Neural cell (in vitro differentiated cells): ENCODE data around the gene ART1. TPM values are rescaled to one million over a fixed set of nuclear protein-coding genes. Genes with fewer than 3 reads are reported as not detected.

Experiments
- H2AFZ ChIP-seq: fragments of 200-600, 300-800 bp; sonication (generic), shearing (Covaris generic); 2 replicates; pipeline ENCODE4 v1.6.0; 2014; ENCODE audit warnings: low read depth, mild to moderate bottlenecking, antibody characterized with exemption, low read length, moderate library complexity
- H3F3A ChIP-seq: fragments of 200-600 bp; shearing (Covaris generic); 2 replicates; pipeline ENCODE4 v1.6.1; 2016; ENCODE audit warnings: mild to moderate bottlenecking, moderate library complexity, mixed read lengths, antibody characterized with exemption, low read length; ENCODE audit not compliant: insufficient read depth, poor library complexity, severe bottlenecking
- H3K27ac ChIP-seq: fragments of 200-600, 300-800 bp; sonication (generic), shearing (Covaris generic); 2 replicates; pipeline ENCODE4 v1.5.1; 2014; ENCODE audit warnings: mild to moderate bottlenecking, low read length, moderate library complexity
- H3K27me3 ChIP-seq: fragments of 300-800, 200-600 bp; sonication (generic), shearing (Covaris generic); 2 replicates; pipeline ENCODE4 v1.6.0; 2014; ENCODE audit warnings: mild to moderate bottlenecking, low read depth, low read length, moderate library complexity; ENCODE audit not compliant: insufficient read depth
- H3K36me3 ChIP-seq: fragments of 300-800, 200-600 bp; sonication (generic), shearing (Covaris generic); 2 replicates; pipeline ENCODE4 v1.5.1; 2014; ENCODE audit warnings: mild to moderate bottlenecking, antibody characterized with exemption, low read length, moderate library complexity; ENCODE audit not compliant: insufficient read depth
- H3K4me2 ChIP-seq: fragments of 300-800, 200-600 bp; sonication (generic), shearing (Covaris generic); 2 replicates; pipeline ENCODE4 v1.6.0; 2014; ENCODE audit warnings: mild to moderate bottlenecking, low read length
- H3K4me3 ChIP-seq: fragments of 300-800, 200-600 bp; sonication (generic), shearing (Covaris generic); 2 replicates; pipeline ENCODE4 v1.5.1; 2014; ENCODE audit warnings: mild to moderate bottlenecking, low read length, moderate library complexity
- H3K79me2 ChIP-seq: fragments of 200-600 bp; shearing (Covaris generic); replicated peaks from 2 replicates; pipeline ENCODE4 v1.6.0; 2014; ENCODE audit warnings: mild to moderate bottlenecking, low read length, moderate library complexity; ENCODE audit not compliant: insufficient read depth
- H3K9ac ChIP-seq: fragments of 300-800, 200-600 bp; sonication (generic), shearing (Covaris generic); 2 replicates; pipeline ENCODE4 v1.6.1; 2016; ENCODE audit warnings: mild to moderate bottlenecking, low read length, mixed read lengths
- H3K9me2 ChIP-seq: fragments of 200-600 bp; shearing (Covaris generic); 2 replicates; pipeline ENCODE4 v1.6.1; 2016; ENCODE audit warnings: mild to moderate bottlenecking, low read length, mixed read lengths; ENCODE audit not compliant: insufficient read depth
- H3K9me3 ChIP-seq: fragments of 200-600, 300-800 bp; sonication (generic), shearing (Covaris generic); 2 replicates; pipeline ENCODE4 v1.6.1; 2016; ENCODE audit warnings: mild to moderate bottlenecking, mixed run types, low read length, moderate library complexity, mixed read lengths
- H4K20me1 ChIP-seq: fragments of 200-600 bp; shearing (Covaris generic); 2 replicates; pipeline ENCODE4 v1.6.1; 2016; ENCODE audit warnings: mild to moderate bottlenecking, mixed run types; ENCODE audit not compliant: insufficient read depth
- EP300 ChIP-seq: fragments of 450-650 bp; conservative IDR thresholded peaks from 2 replicates; pipeline ENCODE4 v1.6.1; 2014; ENCODE audit warnings: antibody characterized with exemption, mild to moderate bottlenecking, moderate library complexity; ENCODE audit not compliant: poor library complexity, severe bottlenecking
- EZH2 ChIP-seq: fragments of 200-600, 300-800 bp; shearing (Covaris generic), sonication (generic); IDR thresholded peaks from 2 replicates; pipeline ENCODE4 v1.6.1; 2014; ENCODE audit warnings: antibody characterized with exemption, low read length, borderline replicate concordance, mild to moderate bottlenecking; ENCODE audit not compliant: insufficient read depth, poor library complexity, severe bottlenecking
- MXI1 ChIP-seq: fragments of 450-650 bp; conservative IDR thresholded peaks from 2 replicates; pipeline ENCODE4 v1.6.1; 2014; ENCODE audit warnings: antibody characterized with exemption, mild to moderate bottlenecking; ENCODE audit not compliant: poor library complexity, severe bottlenecking
- POLR2AphosphoS5 ChIP-seq: IDR thresholded peaks from 2 replicates; pipeline ENCODE4 v1.6.1; 2012
- RAD21 ChIP-seq: fragments of 450-650 bp; conservative IDR thresholded peaks from 2 replicates; pipeline ENCODE4 v1.6.1; 2014; ENCODE audit warnings: antibody characterized with exemption, mild to moderate bottlenecking, moderate library complexity
- SMC3 ChIP-seq: fragments of 450-650 bp; conservative IDR thresholded peaks from 2 replicates; pipeline ENCODE4 v1.6.1; 2014; ENCODE audit warnings: antibody characterized with exemption, mild to moderate bottlenecking, moderate library complexity; ENCODE audit not compliant: poor library complexity
- TAF1 ChIP-seq: IDR thresholded peaks from 2 replicates; pipeline ENCODE4 v1.6.1; 2012; ENCODE audit warnings: low read depth
- polyA plus RNA-seq: library from polyadenylated mRNA; depleted of rRNA; stranded (reverse); fragments of >200 nt; gene quantifications from 2 replicates; pipeline ENCODE4 v1.2.3, GENCODE V29; 2014
- TF ChIP-seq, protein P1 (sequence below): fragments of 450-650 bp; IDR thresholded peaks from 2 replicates; pipeline ENCODE4 v1.5.1; 2014; ENCODE audit warnings: antibody characterized with exemption, mild to moderate bottlenecking, moderate library complexity; ENCODE audit not compliant: poor library complexity, severe bottlenecking
- TF ChIP-seq, protein P2 (sequence below): IDR thresholded peaks from 2 replicates; pipeline ENCODE4 v1.6.1; 2012; ENCODE audit warnings: borderline replicate concordance

ART1 gene
- polyA plus RNA-seq, 1 donor from 2014 or later = not detected

DNA sequence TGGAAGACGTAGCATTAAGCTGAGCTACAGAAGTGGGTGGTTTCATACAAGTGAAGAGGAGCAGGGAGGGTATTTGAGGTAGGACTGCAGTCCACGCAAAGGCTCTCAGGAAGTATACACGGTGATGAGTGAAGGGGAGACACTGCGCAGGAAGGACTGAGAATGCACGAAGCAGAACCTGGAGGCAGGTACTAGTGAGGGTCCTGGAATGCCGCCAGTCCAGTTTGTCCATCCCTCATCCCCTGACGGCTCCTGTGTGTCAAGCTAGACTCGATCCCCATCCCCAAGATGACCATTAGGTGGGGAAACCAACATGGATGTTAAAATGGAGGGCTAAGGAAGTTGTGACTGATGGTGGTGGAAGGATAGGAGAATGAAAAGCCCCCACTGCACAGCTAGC is 26.9 kb upstream of the ART1 start:
- no peak overlapping the region for H3K27ac ChIP-seq
- no peak overlapping the region for H3K4me3 ChIP-seq
- H3K9ac ChIP-seq = no peak overlapping the region
- no peak overlapping the region for H2AFZ ChIP-seq
- H3K79me2 ChIP-seq = no peaks in the 10 kb centered on the region
- no peaks in the 10 kb centered on the region for H3K27me3 ChIP-seq
- no peaks in the 10 kb centered on the region for H4K20me1 ChIP-seq
- H3K9me3 ChIP-seq = no peaks in the 10 kb centered on the region
- H3K4me2 ChIP-seq = no peak overlapping the region
- no peaks in the 10 kb centered on the region for H3F3A ChIP-seq
- no peaks in the 10 kb centered on the region for H3K9me2 ChIP-seq
- no peaks in the 10 kb centered on the region for H3K36me3 ChIP-seq
- no peak for TF ChIP-seq MXI1
- no peak for TF ChIP-seq EP300
- no peak for TF ChIP-seq SMC3
- TF ChIP-seq RAD21 = no peak
- no peak for TF ChIP-seq POLR2AphosphoS5
- TF ChIP-seq, protein P1, sequence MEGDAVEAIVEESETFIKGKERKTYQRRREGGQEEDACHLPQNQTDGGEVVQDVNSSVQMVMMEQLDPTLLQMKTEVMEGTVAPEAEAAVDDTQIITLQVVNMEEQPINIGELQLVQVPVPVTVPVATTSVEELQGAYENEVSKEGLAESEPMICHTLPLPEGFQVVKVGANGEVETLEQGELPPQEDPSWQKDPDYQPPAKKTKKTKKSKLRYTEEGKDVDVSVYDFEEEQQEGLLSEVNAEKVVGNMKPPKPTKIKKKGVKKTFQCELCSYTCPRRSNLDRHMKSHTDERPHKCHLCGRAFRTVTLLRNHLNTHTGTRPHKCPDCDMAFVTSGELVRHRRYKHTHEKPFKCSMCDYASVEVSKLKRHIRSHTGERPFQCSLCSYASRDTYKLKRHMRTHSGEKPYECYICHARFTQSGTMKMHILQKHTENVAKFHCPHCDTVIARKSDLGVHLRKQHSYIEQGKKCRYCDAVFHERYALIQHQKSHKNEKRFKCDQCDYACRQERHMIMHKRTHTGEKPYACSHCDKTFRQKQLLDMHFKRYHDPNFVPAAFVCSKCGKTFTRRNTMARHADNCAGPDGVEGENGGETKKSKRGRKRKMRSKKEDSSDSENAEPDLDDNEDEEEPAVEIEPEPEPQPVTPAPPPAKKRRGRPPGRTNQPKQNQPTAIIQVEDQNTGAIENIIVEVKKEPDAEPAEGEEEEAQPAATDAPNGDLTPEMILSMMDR = no peak
- TF ChIP-seq, protein P2, sequence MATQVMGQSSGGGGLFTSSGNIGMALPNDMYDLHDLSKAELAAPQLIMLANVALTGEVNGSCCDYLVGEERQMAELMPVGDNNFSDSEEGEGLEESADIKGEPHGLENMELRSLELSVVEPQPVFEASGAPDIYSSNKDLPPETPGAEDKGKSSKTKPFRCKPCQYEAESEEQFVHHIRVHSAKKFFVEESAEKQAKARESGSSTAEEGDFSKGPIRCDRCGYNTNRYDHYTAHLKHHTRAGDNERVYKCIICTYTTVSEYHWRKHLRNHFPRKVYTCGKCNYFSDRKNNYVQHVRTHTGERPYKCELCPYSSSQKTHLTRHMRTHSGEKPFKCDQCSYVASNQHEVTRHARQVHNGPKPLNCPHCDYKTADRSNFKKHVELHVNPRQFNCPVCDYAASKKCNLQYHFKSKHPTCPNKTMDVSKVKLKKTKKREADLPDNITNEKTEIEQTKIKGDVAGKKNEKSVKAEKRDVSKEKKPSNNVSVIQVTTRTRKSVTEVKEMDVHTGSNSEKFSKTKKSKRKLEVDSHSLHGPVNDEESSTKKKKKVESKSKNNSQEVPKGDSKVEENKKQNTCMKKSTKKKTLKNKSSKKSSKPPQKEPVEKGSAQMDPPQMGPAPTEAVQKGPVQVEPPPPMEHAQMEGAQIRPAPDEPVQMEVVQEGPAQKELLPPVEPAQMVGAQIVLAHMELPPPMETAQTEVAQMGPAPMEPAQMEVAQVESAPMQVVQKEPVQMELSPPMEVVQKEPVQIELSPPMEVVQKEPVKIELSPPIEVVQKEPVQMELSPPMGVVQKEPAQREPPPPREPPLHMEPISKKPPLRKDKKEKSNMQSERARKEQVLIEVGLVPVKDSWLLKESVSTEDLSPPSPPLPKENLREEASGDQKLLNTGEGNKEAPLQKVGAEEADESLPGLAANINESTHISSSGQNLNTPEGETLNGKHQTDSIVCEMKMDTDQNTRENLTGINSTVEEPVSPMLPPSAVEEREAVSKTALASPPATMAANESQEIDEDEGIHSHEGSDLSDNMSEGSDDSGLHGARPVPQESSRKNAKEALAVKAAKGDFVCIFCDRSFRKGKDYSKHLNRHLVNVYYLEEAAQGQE = no peak
- no peak for TF ChIP-seq TAF1
- no peak for TF ChIP-seq EZH2

DNA sequence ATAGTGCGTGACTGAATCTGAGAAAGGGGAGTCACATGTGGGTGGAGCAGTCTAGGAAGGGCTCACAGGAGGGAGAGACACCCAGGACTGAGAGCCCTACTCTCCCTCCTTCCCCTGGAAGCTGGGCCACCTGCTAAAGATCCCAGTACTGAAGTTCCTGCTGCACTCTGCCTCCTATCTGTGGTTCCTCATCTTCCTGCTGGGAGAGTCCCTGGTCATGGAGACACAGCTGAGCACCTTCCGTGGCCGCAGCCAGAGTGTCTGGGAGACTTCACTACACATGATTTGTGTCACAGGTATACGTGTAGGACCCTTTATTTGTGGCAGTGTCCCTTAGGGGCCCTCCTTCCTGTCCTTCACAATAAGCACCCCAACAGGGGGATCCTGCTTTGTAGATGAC is 22.4 kb upstream of the ART1 start:
- H3K4me3 ChIP-seq = no peak overlapping the region
- H3F3A ChIP-seq = no peaks in the 10 kb centered on the region
- H3K27ac ChIP-seq = no peak overlapping the region
- H3K9me3 ChIP-seq = no peaks in the 10 kb centered on the region
- H3K9me2 ChIP-seq = no peaks in the 10 kb centered on the region
- TF ChIP-seq MXI1 = no peak
- no peak for TF ChIP-seq EP300
- TF ChIP-seq RAD21 = no peak
- TF ChIP-seq, protein P2 = no peak
- TF ChIP-seq TAF1 = no peak
- no peaks in the 10 kb centered on the region for H3K27me3 ChIP-seq
- no peak overlapping the region for H2AFZ ChIP-seq
- no peak overlapping the region for H3K4me2 ChIP-seq
- H3K36me3 ChIP-seq = no peaks in the 10 kb centered on the region
- no peaks in the 10 kb centered on the region for H4K20me1 ChIP-seq
- H3K9ac ChIP-seq = no peak overlapping the region
- no peaks in the 10 kb centered on the region for H3K79me2 ChIP-seq
